Activated T-cell treated with anti-CD3 and anti-CD28 coated beads for 48 hours (primary cell): ENCODE measurements around the gene PANX3.

Experiments used
- DNase-seq: peaks from one replicate; pipeline ENCODE4 v3.0.0-alpha.2; 2020; ENCODE audit warnings: low read depth

The PANX3 gene

DNA sequence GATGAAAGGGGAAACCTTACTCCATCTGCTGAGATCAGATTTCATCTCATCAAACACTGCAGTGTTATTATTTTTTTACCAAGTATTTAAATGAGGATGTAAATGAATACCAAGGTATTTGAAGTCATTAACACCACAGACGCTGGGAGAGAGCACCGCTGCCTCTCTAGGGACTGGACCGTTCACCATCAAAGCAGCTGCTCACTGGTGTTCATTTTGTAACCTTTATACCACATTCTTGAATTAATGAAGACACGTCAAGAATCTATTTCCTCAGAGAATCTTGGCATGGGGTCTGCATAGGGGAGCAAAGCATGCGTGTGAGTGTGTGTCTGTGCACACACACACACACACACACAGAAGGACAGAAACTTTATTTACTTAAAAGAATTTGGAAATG, 46.7 kb downstream of the PANX3 start:
- no peak for DNase-seq

DNA sequence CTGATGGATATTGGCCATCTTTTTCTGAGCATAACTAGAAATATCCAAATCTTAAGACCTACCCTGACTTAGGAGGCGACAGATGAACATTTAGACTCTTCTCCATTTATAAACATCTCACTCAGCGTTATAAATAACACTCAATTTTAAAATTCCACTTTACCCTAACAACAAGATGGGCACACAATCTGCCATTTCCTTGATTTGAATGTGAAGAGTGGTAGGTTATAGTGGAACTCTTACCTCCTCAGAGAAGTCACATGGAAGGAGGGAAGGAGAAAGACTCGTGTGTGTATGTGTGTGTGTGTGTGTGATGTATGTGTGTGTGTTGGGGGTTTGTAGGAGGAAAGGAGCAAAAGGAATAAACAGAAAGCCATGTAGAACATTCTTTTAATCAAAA, 47.3 kb downstream of the PANX3 start:
- no peak for DNase-seq

DNA sequence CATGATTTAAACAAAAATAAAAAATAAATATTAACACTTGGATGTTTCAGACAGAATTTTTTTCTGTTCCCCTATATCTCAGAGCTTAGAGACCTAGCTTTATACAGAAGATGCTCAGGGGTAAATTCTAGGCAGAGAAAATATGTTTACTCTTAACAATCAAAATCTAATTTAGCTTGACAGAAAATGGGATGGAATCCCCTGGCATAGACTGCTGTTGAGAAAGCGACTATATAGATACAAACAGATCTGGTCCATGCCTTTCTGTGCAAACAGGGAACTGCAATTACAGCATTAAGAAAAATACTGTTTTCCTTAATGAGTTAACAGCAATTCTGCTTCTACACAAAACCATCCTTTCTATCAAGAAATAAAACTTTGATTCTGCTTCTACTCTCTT, 47.8 kb downstream of the PANX3 start:
- no peak for DNase-seq

DNA sequence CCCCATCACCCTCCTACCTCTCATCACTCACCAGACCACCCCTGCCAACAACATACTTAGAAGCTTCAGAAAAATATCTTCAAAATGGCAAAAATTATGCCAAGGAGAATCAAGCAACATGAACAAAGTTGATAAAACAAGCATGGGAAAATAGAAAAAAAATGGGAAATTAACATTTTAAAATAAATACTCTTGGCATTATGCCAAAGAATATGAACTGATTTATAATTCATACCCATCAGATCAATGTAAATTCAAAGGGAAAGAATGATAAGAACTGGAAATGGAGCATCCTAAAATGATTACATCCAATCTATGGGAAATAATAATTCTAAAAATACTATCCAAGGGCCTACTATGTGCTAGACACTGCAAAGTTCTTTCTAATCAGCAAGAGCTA, 50.3 kb downstream of the PANX3 start:
- no peak for DNase-seq

DNA sequence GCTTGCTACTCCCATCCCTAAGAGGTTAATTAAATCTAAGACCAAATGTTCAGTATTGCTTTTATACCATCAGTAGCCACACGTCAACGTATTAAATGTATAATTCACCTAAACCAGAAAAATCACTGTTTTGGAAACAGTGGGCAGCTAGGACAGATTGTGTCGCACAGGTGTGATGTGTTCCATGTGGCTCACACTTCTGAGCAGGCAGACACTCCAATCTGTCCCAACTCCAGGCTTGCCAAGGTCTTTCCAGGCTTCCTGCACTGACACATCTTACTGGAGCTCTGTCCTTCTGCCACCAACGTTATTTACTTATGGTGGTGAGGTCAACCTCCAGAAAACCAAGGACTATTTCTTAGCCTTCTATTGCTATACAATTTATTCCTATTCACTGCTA, 50.9 kb downstream of the PANX3 start:
- no peak for DNase-seq

DNA sequence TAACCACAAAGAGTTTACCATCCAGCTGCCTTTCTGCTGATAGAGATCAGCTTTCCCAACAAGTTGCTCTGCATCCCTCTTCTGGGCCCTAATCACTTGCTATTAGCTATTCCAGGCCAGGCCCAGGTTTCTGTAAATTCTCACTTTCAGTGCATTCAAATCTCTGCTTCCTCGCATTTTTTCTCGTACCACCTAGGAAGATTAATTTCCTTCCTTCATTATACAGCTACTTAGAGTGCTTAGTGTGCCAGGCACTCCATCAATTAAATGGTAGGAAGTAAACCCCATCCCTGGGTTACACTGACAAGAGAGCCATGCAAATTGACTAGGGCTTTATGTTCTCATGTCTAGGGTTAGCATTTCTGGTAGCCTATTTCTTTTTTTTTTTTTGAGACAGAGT, 52.6 kb downstream of the PANX3 start:
- no peak for DNase-seq

DNA sequence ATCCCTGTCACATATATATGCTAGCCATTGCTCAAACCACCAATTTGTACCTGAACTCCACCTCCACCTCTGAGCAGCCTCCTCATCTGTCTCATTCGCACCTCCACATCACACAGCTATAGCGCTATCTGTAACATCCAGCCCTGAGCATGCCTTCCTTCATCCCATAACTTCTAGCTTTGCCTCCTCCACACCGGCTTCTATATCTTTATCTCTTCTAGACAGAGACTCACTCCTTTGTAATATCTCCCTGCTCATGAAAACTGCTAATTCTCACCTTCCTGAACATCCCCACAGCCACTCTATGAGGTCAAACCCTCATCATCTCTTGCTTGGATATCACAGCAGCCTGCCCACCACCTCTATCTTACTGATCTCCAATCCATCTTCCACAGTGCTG, 56.4 kb downstream of the PANX3 start:
- no peak for DNase-seq

DNA sequence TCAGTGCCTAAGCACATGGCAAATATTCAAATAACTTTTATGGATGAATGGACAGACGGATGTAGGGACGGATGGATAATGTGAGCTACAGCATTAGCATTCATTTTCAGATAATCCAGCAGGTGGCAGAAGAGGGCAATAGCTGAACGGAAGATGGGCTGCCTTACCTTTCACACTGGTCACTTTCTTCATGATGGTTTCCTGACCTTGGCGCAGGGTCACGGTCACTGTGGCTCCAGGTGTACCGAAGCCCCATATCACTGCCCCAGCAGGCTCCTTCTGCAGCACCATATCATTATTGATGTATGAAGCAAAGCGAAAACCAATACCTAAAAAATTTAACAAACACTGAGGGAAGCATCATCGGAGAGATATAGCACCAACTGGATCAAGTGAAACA, 58.0 kb downstream of the PANX3 start:
- no peak for DNase-seq
